ENCODE data around the gene KNCN. TPM values are rescaled to one million over a fixed set of nuclear protein-coding genes. Genes with fewer than 3 reads are reported as not detected.

KNCN gene
- polyA plus RNA-seq, 3 donors: not detected

GRCh38 chr1:46596846-46597245, 45.4 kb upstream of the KNCN start:
- H3K4me1 ChIP-seq (ENCODE audit: control insufficient read depth in 1 of 2, insufficient read depth in 2 of 2, low read length in 2 of 2): peaks cover 59 to 78% of the 10 kb centered on the region in 2 donors
- no peaks in the 10 kb centered on the region for H3K27me3 Mint-ChIP-seq (ENCODE audit: low read depth in 3 of 3)
- peaks cover 86% of the 10 kb centered on the region for H3K4me1 Mint-ChIP-seq
- peak overlapping the region in 1 of 2 donors; percentile 82 for H3K27ac ChIP-seq (ENCODE audit: low read depth in 1 of 2, low read length in 2 of 2)
- H3K27ac Mint-ChIP-seq: peak overlapping the region in 4 of 7 donors; percentile 64 to 95 (median 72)
- peaks cover 11 to 24% of the 10 kb centered on the region in 2 donors for H3K36me3 ChIP-seq (replicated peaks in 1 of 2; ENCODE audit: control insufficient read depth in 1 of 2, insufficient read depth in 2 of 2, low read length in 2 of 2)
- H3K4me3 Mint-ChIP-seq: no peak overlapping the region
- no peak overlapping the region for H3K4me2 ChIP-seq (replicated peaks; ENCODE audit: extremely low read depth, low read length, poor library complexity, severe bottlenecking)
- H3K36me3 Mint-ChIP-seq: peaks cover 53 to 63% of the 10 kb centered on the region in 2 donors
- H3K79me2 ChIP-seq (ENCODE audit: insufficient read depth, low read length): peaks cover 69% of the 10 kb centered on the region
- no CpG with 5 or more reads among the region's 3 CpGs for WGBS (ENCODE audit: insufficient coverage)
- no peaks in the 10 kb centered on the region for H3K9me3 ChIP-seq (replicated peaks in 1 of 2; ENCODE audit: control insufficient read depth in 1 of 2, insufficient read depth in 1 of 2, low read length in 2 of 2)
- no peaks in the 10 kb centered on the region for H3K9me3 Mint-ChIP-seq
- H4K20me1 ChIP-seq (ENCODE audit: insufficient read depth, low read length): peaks cover 41% of the 10 kb centered on the region
- DNase-seq: no peak
- intact Hi-C loops (cut with micrococcal nuclease): no loop called here
- H3K4me3 ChIP-seq (replicated peaks in 1 of 3; ENCODE audit: low read depth in 2 of 3, low read length in 3 of 3): no peak overlapping the region
- TF ChIP-seq CTCF (IDR thresholded peaks at IDR 0.05): no peak
- no peaks in the 10 kb centered on the region for H3K27me3 ChIP-seq (ENCODE audit: control insufficient read depth in 2 of 2, insufficient read depth in 2 of 2, low read length in 2 of 2)
- H3K9ac ChIP-seq (ENCODE audit: insufficient read depth, low read length, poor library complexity, severe bottlenecking): no peak overlapping the region
- H2AFZ ChIP-seq (ENCODE audit: insufficient read depth, low read depth, low read length, poor library complexity, severe bottlenecking): no peak overlapping the region

- no peak overlapping the region for H3K9ac ChIP-seq (ENCODE audit: insufficient read depth, low read length, poor library complexity, severe bottlenecking)
- Mint-ChIP-seq H3K4me3 (no peak overlapping the region), H3K27me3 (ENCODE audit: low read depth in 3 of 3) (no peaks in the 10 kb centered on the region), H3K9me3 (no peaks in the 10 kb centered on the region), H3K36me3 (peaks cover 53 to 63% of the 10 kb centered on the region in 2 donors), H3K27ac (peak overlapping the region; percentile 86 to 98 (median 95)), H3K4me1 (peaks cover 78% of the 10 kb centered on the region)
- H4K20me1 ChIP-seq (ENCODE audit: insufficient read depth, low read length): peaks cover 34% of the 10 kb centered on the region
- H3K27me3 ChIP-seq (ENCODE audit: control insufficient read depth in 2 of 2, insufficient read depth in 2 of 2, low read length in 2 of 2): no peaks in the 10 kb centered on the region
- H3K4me1 ChIP-seq (ENCODE audit: control insufficient read depth in 1 of 2, insufficient read depth in 2 of 2, low read length in 2 of 2): peaks cover 51 to 70% of the 10 kb centered on the region in 2 donors
- H3K36me3 ChIP-seq (replicated peaks in 1 of 2; ENCODE audit: control insufficient read depth in 1 of 2, insufficient read depth in 2 of 2, low read length in 2 of 2): peaks cover 19 to 32% of the 10 kb centered on the region in 2 donors
- no peak overlapping the region for H3K4me2 ChIP-seq (replicated peaks; ENCODE audit: extremely low read depth, low read length, poor library complexity, severe bottlenecking)
- DNase-seq: no peak
- no CpG with 5 or more reads among the region's 1 CpG for whole genome bisulfite sequencing (ENCODE audit: insufficient coverage)
- H3K27ac ChIP-seq (ENCODE audit: low read depth in 1 of 2, low read length in 2 of 2): peak overlapping the region; percentile 82 to 92
- intact Hi-C loops (cut with micrococcal nuclease): no loop called here
- H2AFZ ChIP-seq (ENCODE audit: insufficient read depth, low read depth, low read length, poor library complexity, severe bottlenecking): no peak overlapping the region
- no peak overlapping the region for H3K4me3 ChIP-seq (replicated peaks in 1 of 3; ENCODE audit: low read depth in 2 of 3, low read length in 3 of 3)
- no peak for TF ChIP-seq CTCF (IDR thresholded peaks at IDR 0.05)
- peaks cover 61% of the 10 kb centered on the region for H3K79me2 ChIP-seq (ENCODE audit: insufficient read depth, low read length)
- H3K9me3 ChIP-seq (replicated peaks in 1 of 2; ENCODE audit: control insufficient read depth in 1 of 2, insufficient read depth in 1 of 2, low read length in 2 of 2): no peaks in the 10 kb centered on the region
Observed at GRCh38 chr1:46596036-46596435, 44.6 kb upstream of the KNCN start.
